IMR-90 (cell line): ENCODE data around the gene PATE1. TPM values are rescaled to one million over a fixed set of nuclear protein-coding genes. Genes with fewer than 3 reads are reported as not detected.
A peak's percentile ranks its signal among the peaks of the same experiment; 100 is the strongest.

Experiments
- ATAC-seq: fragments of 200-7000 bp; cut with Tn5 transposase; 2 replicates; pipeline ENCODE4 v1.9.1; 2020; ENCODE audit warnings: low read depth, mild to moderate bottlenecking, moderate library complexity
- BruUV-seq: library from RNA; stranded (reverse); fragments of 400-500 nt; replicated peaks from 2 replicates; lab custom pipeline; 2021; lab: Mats Ljungman, UMichigan
- CTCF ChIA-PET: fragments of 300-600 bp; formaldehyde crosslinking; extraction: SDS; loops from one replicate; lab custom pipeline; 2021; ENCODE audit warnings: antibody characterized with exemption; lab: Yijun Ruan, JAX
- POLR2A ChIA-PET: fragments of 300-600 bp; sonication (Branson Sonifier 250); formaldehyde crosslinking; loops from one replicate; lab custom pipeline; 2022; ENCODE audit warnings: antibody characterized with exemption; ENCODE audit not compliant: unreplicated experiment; lab: Charles Lee
- DNase-seq: peaks from one replicate; pipeline ENCODE4 v3.0.0; 2013
- H2AFZ ChIP-seq: replicated peaks from 2 replicates; pipeline ENCODE3; 2013; ENCODE audit warnings: low read length, mild to moderate bottlenecking; ENCODE audit not compliant: poor library complexity
- H2AK5ac ChIP-seq: 2 replicates; pipeline ENCODE4 v1.6.1; 2013; ENCODE audit warnings: low read depth, low read length, inconsistent platforms
- H2AK9ac ChIP-seq: replicated peaks from 2 replicates; pipeline ENCODE3; 2013; ENCODE audit warnings: mild to moderate bottlenecking, low read depth, low read length, moderate library complexity; ENCODE audit not compliant: poor library complexity
- H2BK120ac ChIP-seq: 2 replicates; pipeline ENCODE4 v1.6.1; 2013; ENCODE audit warnings: low read depth, low read length, inconsistent platforms
- H2BK15ac ChIP-seq: 3 replicates; pipeline ENCODE4 v1.6.1; 2013; ENCODE audit warnings: low read depth, low read length, inconsistent platforms
- H2BK20ac ChIP-seq: 2 replicates; pipeline ENCODE4 v1.6.1; 2013; ENCODE audit warnings: low read depth, mild to moderate bottlenecking, inconsistent platforms, low read length, moderate library complexity
- H2BK5ac ChIP-seq: 2 replicates; pipeline ENCODE4 v1.6.1; 2013; ENCODE audit warnings: mild to moderate bottlenecking, low read depth, low read length, inconsistent platforms; ENCODE audit not compliant: poor library complexity, severe bottlenecking
- H3K14ac ChIP-seq: replicated peaks from 2 replicates; pipeline ENCODE4 v1.6.1; 2013; ENCODE audit warnings: low read depth, low read length, inconsistent platforms
- H3K18ac ChIP-seq: 2 replicates; pipeline ENCODE4 v1.6.1; 2013; ENCODE audit warnings: low read depth, low read length, control low read depth
- H3K23ac ChIP-seq: 2 replicates; pipeline ENCODE4 v1.6.1; 2013; ENCODE audit warnings: low read depth, low read length, inconsistent platforms
- H3K27ac ChIP-seq: 2 replicates; pipeline ENCODE4 v1.5.1; 2013; ENCODE audit warnings: mild to moderate bottlenecking, control low read depth, low read length; ENCODE audit not compliant: insufficient read depth
- H3K27me3 ChIP-seq: 2 replicates; pipeline ENCODE4 v1.6.1; 2013; ENCODE audit warnings: low read length; ENCODE audit not compliant: control insufficient read depth, insufficient read depth
- H3K36me3 ChIP-seq: 2 replicates; pipeline ENCODE4 v1.6.1; 2013; ENCODE audit warnings: low read length, mixed read lengths; ENCODE audit not compliant: control insufficient read depth, insufficient read depth
- H3K4ac ChIP-seq: 2 replicates; pipeline ENCODE4 v1.6.1; 2013; ENCODE audit warnings: low read depth, low read length, inconsistent platforms
- H3K4me1 ChIP-seq: 2 replicates; pipeline ENCODE4 v1.6.1; 2013; ENCODE audit warnings: low read length, mixed read lengths; ENCODE audit not compliant: control insufficient read depth, insufficient read depth
- H3K4me2 ChIP-seq: 2 replicates; pipeline ENCODE4 v1.6.1; 2013; ENCODE audit warnings: low read depth, mild to moderate bottlenecking, control low read depth, low read length, moderate library complexity
- H3K4me3 ChIP-seq: 2 replicates; pipeline ENCODE4 v1.5.1; 2013; ENCODE audit warnings: low read depth, mild to moderate bottlenecking, control low read depth, low read length, moderate library complexity; ENCODE audit not compliant: insufficient read depth
- H3K56ac ChIP-seq: 2 replicates; pipeline ENCODE4 v1.6.1; 2013; ENCODE audit warnings: low read length, inconsistent platforms; ENCODE audit not compliant: insufficient read depth; ENCODE audit errors: extremely low read depth
- H3K79me1 ChIP-seq, 2 experiments: 2 replicates each; pipeline ENCODE4 v1.6.1; 2013; ENCODE audit warnings: low read length in 2 of 2, inconsistent platforms in 1 of 2, low read depth in 1 of 2
- H3K9ac ChIP-seq: 2 replicates; pipeline ENCODE4 v1.6.1; 2013; ENCODE audit warnings: low read depth, low read length, control low read depth
- H3K9me1 ChIP-seq: 2 replicates; pipeline ENCODE4 v1.6.1; 2013; ENCODE audit warnings: low read length, inconsistent platforms; ENCODE audit not compliant: insufficient read depth
- H3K9me3 ChIP-seq: 2 replicates; pipeline ENCODE4 v1.6.1; 2013; ENCODE audit warnings: low read length; ENCODE audit not compliant: control insufficient read depth, insufficient read depth
- H4K20me1 ChIP-seq: 2 replicates; pipeline ENCODE4 v1.6.1; 2013; ENCODE audit warnings: low read length, inconsistent platforms; ENCODE audit not compliant: insufficient read depth
- H4K5ac ChIP-seq: 2 replicates; pipeline ENCODE4 v1.6.1; 2013; ENCODE audit warnings: mild to moderate bottlenecking, low read depth, low read length, control low read depth
- H4K8ac ChIP-seq, 2 experiments: 2 replicates each; pipeline ENCODE4 v1.6.1; 2013; ENCODE audit warnings: low read depth in 2 of 2, low read length in 2 of 2, control low read depth in 1 of 2, inconsistent platforms in 1 of 2
- H4K91ac ChIP-seq: 2 replicates; pipeline ENCODE4 v1.6.1; 2013; ENCODE audit warnings: low read depth, low read length, inconsistent platforms; ENCODE audit not compliant: insufficient read depth
- BHLHE40 ChIP-seq: fragments of 150-350 bp; IDR thresholded peaks from 2 replicates; pipeline ENCODE4 v1.6.1; 2016; ENCODE audit warnings: mild to moderate bottlenecking, low read depth, low read length
- ELK1 ChIP-seq: fragments of 150-350 bp; IDR thresholded peaks from 2 replicates; pipeline ENCODE4 v1.6.1; 2016; ENCODE audit warnings: low read depth, mild to moderate bottlenecking, low read length, moderate library complexity, borderline replicate concordance
- MXI1 ChIP-seq: IDR thresholded peaks from 2 replicates; pipeline ENCODE4 v1.6.1; 2012; ENCODE audit warnings: low read depth, mild to moderate bottlenecking, low read length, moderate library complexity, borderline replicate concordance
- USF2 ChIP-seq: fragments of 150-350 bp; IDR thresholded peaks from 2 replicates; pipeline ENCODE4 v1.6.1; 2017; ENCODE audit warnings: mild to moderate bottlenecking, antibody characterized with exemption, low read length, low read depth
- WGBS, 2 experiments: methylation state at CpG; one replicate each; pipeline versions ENCODE4 v1.1.5 to v1.1.7; 2013; ENCODE audit warnings: missing lambda C conversion rate in 2 of 2; ENCODE audit not compliant: insufficient read length in 1 of 2; ENCODE audit errors: extremely low coverage in 2 of 2; 5-methylcytosine and 5-hydroxymethylcytosine counted together
- dilution Hi-C: fragments of 300-500 bp; cut with HindIII; formaldehyde crosslinking; loops from one replicate; pipeline ENCODE4 v1.14.3; 2018; ENCODE audit warnings: low sequenced_read_pairs; ENCODE audit not compliant: unreplicated experiment
- in situ Hi-C: fragments of 300-500 bp; cut with MboI; formaldehyde crosslinking; loops from 3 replicates; pipeline ENCODE4 v1.14.3; 2019; ENCODE audit warnings: low sequenced_read_pairs, inconsistent platforms, mixed read lengths
- intact Hi-C: fragments of 100-400 bp; cut with micrococcal nuclease; formaldehyde crosslinking; loops from 2 replicates; pipeline ENCODE4 v1.10.0; 2022
- polyA plus RNA-seq, 3 experiments: library from polyadenylated mRNA; depleted of rRNA; stranded (reverse); fragments of >200 nt; gene quantifications; 2 replicates each; pipeline ENCODE4 v1.2.3, GENCODE V29; 2012; ENCODE audit warnings: low replicate concordance in 1 of 3
- total RNA-seq: library from RNA; depleted of rRNA; stranded (reverse); fragments of >200 nt; gene quantifications from 2 replicates; pipeline ENCODE4 v1.2.3, GENCODE V29; 2012

Gene PATE1
- total and polyA plus RNA-seq, 2 of the 4 experiments (the other 2 are of a cell fraction): not detected

- ChIA-PET CTCF (no interaction called here), POLR2A (no interaction called here)
These were observed 26.9 kb downstream of the PATE1 start for GRCh38 chr11:125772834-125773505.

More at GRCh38 chr11:125772834-125773505, 26.9 kb downstream of the PATE1 start:
- Histone ChIP-seq H2AFZ (no peak overlapping the region), H4K20me1 (no peaks in the 10 kb centered on the region), H3K14ac (no peak overlapping the region), H3K79me1 (no peaks in the 10 kb centered on the region), H2BK120ac (no peak overlapping the region), H3K9me3 (no peaks in the 10 kb centered on the region), H3K36me3 (no peaks in the 10 kb centered on the region), H3K4me2 (no peak overlapping the region), H2AK9ac (no peak overlapping the region), H3K4ac (no peak overlapping the region), H2BK20ac (no peak overlapping the region), H4K5ac (no peak overlapping the region), H2AK5ac (no peak overlapping the region), H3K9ac (no peak overlapping the region), H3K27me3 (no peaks in the 10 kb centered on the region; the same call in 1 of the 2 replicates), H3K56ac (no peak overlapping the region), H3K4me3 (no peak overlapping the region), H4K91ac (no peak overlapping the region), H2BK15ac (no peak overlapping the region), H3K18ac (no peak overlapping the region), H2BK5ac (no peak overlapping the region), H3K23ac (no peak overlapping the region), H4K8ac (no peak overlapping the region), H3K9me1 (no peaks in the 10 kb centered on the region), H3K4me1 (no peaks in the 10 kb centered on the region), H3K27ac (no peak overlapping the region)
- intact Hi-C loops (no loop called here), in situ Hi-C loops (no loop called here), dilution Hi-C loops (no loop called here)
- peak; percentile 63 for DNase-seq
- BruUV-seq: no TSS peak
- TF ChIP-seq USF2 (no peak), MXI1 (no peak), ELK1 (no peak), BHLHE40 (no peak)
- peak; percentile 71 for ATAC-seq
- WGBS, 2 experiments: 40% methylated on average over 1 of the region's 3 CpGs; no CpG with 5 or more reads in 1 of the 2 experiments
